ENCODE measurements around the gene MYH14. TPM values are rescaled to one million over a fixed set of nuclear protein-coding genes. Genes with fewer than 3 reads are reported as not detected.

The MYH14 gene
- polyA plus RNA-seq, 1 of the 3 experiments (the other 2 are of a cell fraction): 0.02 TPM

GRCh38 chr19:50232600-50232999 is 29.2 kb downstream of the MYH14 start:
- ChIA-PET CTCF (no interaction called here), POLR2A (no interaction called here)
- WGBS (ENCODE audit: low lambda C conversion rate): 12% methylated on average over 3 of the region's 3 CpGs
- H4K20me1 ChIP-seq (ENCODE audit: insufficient read depth): no peaks in the 10 kb centered on the region
- H3K27me3 ChIP-seq (ENCODE audit: insufficient read depth): peaks cover 86% of the 10 kb centered on the region
- no peak overlapping the region for H3K4me2 ChIP-seq
- no peak for DNase-seq
- no peaks in the 10 kb centered on the region for H3F3A ChIP-seq (replicated peaks; ENCODE audit: insufficient read depth)
- H3K4me1 ChIP-seq (ENCODE audit: control insufficient read depth in 1 of 2, insufficient read depth in 2 of 2, low read depth in 1 of 2, low read length in 1 of 2): no peaks in the 10 kb centered on the region
- no peaks in the 10 kb centered on the region for H3K79me2 ChIP-seq (ENCODE audit: insufficient read depth)
- H3K9ac ChIP-seq: no peak overlapping the region
- no peaks in the 10 kb centered on the region for H3K9me3 ChIP-seq
- no peak overlapping the region for H3K27ac ChIP-seq (ENCODE audit: low read depth in 2 of 2, low read length in 1 of 2)
- no peak overlapping the region for H2AFZ ChIP-seq (ENCODE audit: low read depth)
- TF ChIP-seq NFIC (IDR thresholded peaks at IDR 0.05; ENCODE audit: borderline replicate concordance) (no peak), MXI1 (IDR thresholded peaks at IDR 0.05; ENCODE audit: low read depth, low read length) (no peak), CTCF (IDR thresholded peaks at IDR 0.05) (no peak), USF1 (IDR thresholded peaks at IDR 0.05; ENCODE audit: borderline replicate concordance, low read depth) (no peak), TEAD4 (IDR thresholded peaks at IDR 0.05; ENCODE audit: borderline replicate concordance, insufficient read depth) (no peak), FOXJ3 (CRISPR knock-in tag; IDR thresholded peaks at IDR 0.05) (no peak), ELF1 (IDR thresholded peaks at IDR 0.05) (no peak), MEF2A (IDR thresholded peaks at IDR 0.05; ENCODE audit: borderline replicate concordance, low read depth) (no peak), FOSL2 (IDR thresholded peaks at IDR 0.05; ENCODE audit: borderline replicate concordance, low read depth) (no peak), YY1 (IDR thresholded peaks at IDR 0.05; ENCODE audit: low read depth) (no peak), POLR2AphosphoS5 (IDR thresholded peaks at IDR 0.05; ENCODE audit: low read depth, low read length) (no peak), RXRA (IDR thresholded peaks at IDR 0.05; ENCODE audit: borderline replicate concordance, low read depth) (no peak), MAX (IDR thresholded peaks at IDR 0.05; ENCODE audit: low read depth) (no peak), GATA2 (CRISPR knock-in tag; IDR thresholded peaks at IDR 0.05) (no peak), RFX5 (IDR thresholded peaks at IDR 0.05; ENCODE audit: low read length) (no peak), PBX3 (IDR thresholded peaks at IDR 0.05) (no peak), EP300 (IDR thresholded peaks at IDR 0.05; ENCODE audit: borderline replicate concordance in 1 of 2, low read depth in 1 of 2, low read length in 1 of 2) (no peak), SMC3 (IDR thresholded peaks at IDR 0.05; ENCODE audit: low read depth, low read length) (no peak)
- no peak overlapping the region for H3K4me3 ChIP-seq (ENCODE audit: low read depth in 2 of 2, low read length in 1 of 2)
- no peaks in the 10 kb centered on the region for H3K36me3 ChIP-seq (replicated peaks in 1 of 2; ENCODE audit: control insufficient read depth in 1 of 2, insufficient read depth in 2 of 2, low read length in 1 of 2)
- no peaks in the 10 kb centered on the region for H3K9me2 ChIP-seq

Measured in SK-N-SH (cell line).